ENCODE data around the gene DLGAP4. TPM values are rescaled to one million over a fixed set of nuclear protein-coding genes. Genes with fewer than 3 reads are reported as not detected.

Gene DLGAP4
- total and polyA plus RNA-seq, 2 of the 13 experiments (the other 11 are each of a cell fraction or from before 2014, with no cell fraction given): 15.2 to 26.7 TPM

DNA sequence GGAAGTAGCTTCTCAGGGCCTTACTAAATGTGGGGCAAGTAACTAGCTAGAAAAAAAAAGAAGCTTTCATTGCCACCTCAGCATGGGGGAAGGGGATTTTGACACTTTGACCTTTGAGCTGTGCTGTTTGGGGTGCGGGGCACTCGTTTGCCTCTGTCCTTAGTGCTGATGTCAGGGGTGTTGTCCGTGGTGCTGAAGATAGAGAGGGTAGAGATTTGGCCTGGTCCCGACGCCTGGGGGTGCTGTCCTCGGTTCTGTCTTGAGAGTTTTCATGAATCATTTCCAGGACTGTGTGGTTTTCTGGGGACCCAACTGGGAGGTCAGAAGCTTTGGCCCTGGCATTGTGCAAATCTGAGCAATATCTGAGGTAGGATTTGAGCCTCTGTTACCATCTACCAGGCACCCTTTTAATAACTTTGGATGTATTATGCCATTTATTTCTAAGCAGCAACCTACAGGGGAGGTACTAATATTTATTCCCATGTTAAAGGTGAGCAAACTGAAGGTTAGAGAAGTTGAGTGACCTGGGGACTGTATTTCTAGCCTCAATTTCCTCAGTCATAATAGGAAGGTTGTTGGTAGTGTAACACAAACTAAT lies 78.0 kb downstream of the DLGAP4 start (continued):
- TF ChIP-seq, protein P1, sequence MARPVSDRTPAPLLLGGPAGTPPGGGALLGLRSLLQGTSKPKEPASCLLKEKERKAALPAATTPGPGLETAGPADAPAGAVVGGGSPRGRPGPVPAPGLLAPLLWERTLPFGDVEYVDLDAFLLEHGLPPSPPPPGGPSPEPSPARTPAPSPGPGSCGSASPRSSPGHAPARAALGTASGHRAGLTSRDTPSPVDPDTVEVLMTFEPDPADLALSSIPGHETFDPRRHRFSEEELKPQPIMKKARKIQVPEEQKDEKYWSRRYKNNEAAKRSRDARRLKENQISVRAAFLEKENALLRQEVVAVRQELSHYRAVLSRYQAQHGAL (CRISPR knock-in tag; IDR thresholded peaks at IDR 0.05; ENCODE audit: not compliant biosample characterization): peak; percentile 100
- peak; percentile 100 for TF ChIP-seq ZNF234 (CRISPR knock-in tag; conservative IDR thresholded peaks at IDR 0.05)
- TF ChIP-seq, protein P2, sequence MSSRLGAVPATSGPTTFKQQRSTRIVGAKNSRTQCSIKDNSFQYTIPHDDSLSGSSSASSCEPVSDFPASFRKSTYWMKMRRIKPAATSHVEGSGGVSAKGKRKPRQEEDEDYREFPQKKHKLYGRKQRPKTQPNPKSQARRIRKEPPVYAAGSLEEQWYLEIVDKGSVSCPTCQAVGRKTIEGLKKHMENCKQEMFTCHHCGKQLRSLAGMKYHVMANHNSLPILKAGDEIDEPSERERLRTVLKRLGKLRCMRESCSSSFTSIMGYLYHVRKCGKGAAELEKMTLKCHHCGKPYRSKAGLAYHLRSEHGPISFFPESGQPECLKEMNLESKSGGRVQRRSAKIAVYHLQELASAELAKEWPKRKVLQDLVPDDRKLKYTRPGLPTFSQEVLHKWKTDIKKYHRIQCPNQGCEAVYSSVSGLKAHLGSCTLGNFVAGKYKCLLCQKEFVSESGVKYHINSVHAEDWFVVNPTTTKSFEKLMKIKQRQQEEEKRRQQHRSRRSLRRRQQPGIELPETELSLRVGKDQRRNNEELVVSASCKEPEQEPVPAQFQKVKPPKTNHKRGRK (CRISPR knock-in tag; IDR thresholded peaks at IDR 0.05): 0 out of 2 replicates have a peak, but pooled peaks have one; percentile 63
- TF ChIP-seq ISX (CRISPR knock-in tag; conservative IDR thresholded peaks at IDR 0.05): peak; percentile 100
- TF ChIP-seq TBX3 (IDR thresholded peaks at IDR 0.05; ENCODE audit: borderline replicate concordance): no peak
- TF ChIP-seq CREB1 (IDR thresholded peaks at IDR 0.05): no peak
- peak; percentile 52; the same call in 1 of the 2 replicates for TF ChIP-seq CREB1 (CRISPR knock-in tag; IDR thresholded peaks at IDR 0.05)
- TF ChIP-seq ZSCAN25 (CRISPR knock-in tag; IDR thresholded peaks at IDR 0.05): peak; percentile 98
- TF ChIP-seq ZFY (CRISPR knock-in tag; IDR thresholded peaks at IDR 0.05): peak; percentile 91
- TF ChIP-seq ZNF768 (CRISPR knock-in tag; IDR thresholded peaks at IDR 0.05): peak; percentile 89
- peak; percentile 73 for TF ChIP-seq SP2 (CRISPR knock-in tag; IDR thresholded peaks at IDR 0.05)
- TF ChIP-seq RBM22 (optimal IDR thresholded peaks at IDR 0.05; ENCODE audit: low read length): peak; percentile 28
- TF ChIP-seq ZNF780A (CRISPR knock-in tag; IDR thresholded peaks at IDR 0.05): peak; percentile 100
- TF ChIP-seq ZNF12 (CRISPR knock-in tag; IDR thresholded peaks at IDR 0.05): peak; percentile 99
- peak; percentile 99; the same call in 1 of the 2 replicates for TF ChIP-seq ZNF180 (CRISPR knock-in tag; IDR thresholded peaks at IDR 0.05; ENCODE audit: borderline replicate concordance, low read depth)
- peak; percentile 99 for TF ChIP-seq NCOA5 (CRISPR knock-in tag; IDR thresholded peaks at IDR 0.05)
- TF ChIP-seq, protein P3, sequence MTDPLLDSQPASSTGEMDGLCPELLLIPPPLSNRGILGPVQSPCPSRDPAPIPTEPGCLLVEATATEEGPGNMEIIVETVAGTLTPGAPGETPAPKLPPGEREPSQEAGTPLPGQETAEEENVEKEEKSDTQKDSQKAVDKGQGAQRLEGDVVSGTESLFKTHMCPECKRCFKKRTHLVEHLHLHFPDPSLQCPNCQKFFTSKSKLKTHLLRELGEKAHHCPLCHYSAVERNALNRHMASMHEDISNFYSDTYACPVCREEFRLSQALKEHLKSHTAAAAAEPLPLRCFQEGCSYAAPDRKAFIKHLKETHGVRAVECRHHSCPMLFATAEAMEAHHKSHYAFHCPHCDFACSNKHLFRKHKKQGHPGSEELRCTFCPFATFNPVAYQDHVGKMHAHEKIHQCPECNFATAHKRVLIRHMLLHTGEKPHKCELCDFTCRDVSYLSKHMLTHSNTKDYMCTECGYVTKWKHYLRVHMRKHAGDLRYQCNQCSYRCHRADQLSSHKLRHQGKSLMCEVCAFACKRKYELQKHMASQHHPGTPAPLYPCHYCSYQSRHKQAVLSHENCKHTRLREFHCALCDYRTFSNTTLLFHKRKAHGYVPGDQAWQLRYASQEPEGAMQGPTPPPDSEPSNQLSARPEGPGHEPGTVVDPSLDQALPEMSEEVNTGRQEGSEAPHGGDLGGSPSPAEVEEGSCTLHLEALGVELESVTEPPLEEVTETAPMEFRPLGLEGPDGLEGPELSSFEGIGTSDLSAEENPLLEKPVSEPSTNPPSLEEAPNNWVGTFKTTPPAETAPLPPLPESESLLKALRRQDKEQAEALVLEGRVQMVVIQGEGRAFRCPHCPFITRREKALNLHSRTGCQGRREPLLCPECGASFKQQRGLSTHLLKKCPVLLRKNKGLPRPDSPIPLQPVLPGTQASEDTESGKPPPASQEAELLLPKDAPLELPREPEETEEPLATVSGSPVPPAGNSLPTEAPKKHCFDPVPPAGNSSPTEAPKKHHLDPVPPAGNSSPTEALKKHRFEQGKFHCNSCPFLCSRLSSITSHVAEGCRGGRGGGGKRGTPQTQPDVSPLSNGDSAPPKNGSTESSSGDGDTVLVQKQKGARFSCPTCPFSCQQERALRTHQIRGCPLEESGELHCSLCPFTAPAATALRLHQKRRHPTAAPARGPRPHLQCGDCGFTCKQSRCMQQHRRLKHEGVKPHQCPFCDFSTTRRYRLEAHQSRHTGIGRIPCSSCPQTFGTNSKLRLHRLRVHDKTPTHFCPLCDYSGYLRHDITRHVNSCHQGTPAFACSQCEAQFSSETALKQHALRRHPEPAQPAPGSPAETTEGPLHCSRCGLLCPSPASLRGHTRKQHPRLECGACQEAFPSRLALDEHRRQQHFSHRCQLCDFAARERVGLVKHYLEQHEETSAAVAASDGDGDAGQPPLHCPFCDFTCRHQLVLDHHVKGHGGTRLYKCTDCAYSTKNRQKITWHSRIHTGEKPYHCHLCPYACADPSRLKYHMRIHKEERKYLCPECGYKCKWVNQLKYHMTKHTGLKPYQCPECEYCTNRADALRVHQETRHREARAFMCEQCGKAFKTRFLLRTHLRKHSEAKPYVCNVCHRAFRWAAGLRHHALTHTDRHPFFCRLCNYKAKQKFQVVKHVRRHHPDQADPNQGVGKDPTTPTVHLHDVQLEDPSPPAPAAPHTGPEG (CRISPR knock-in tag; IDR thresholded peaks at IDR 0.05): peak; percentile 99
- TF ChIP-seq REXO4 (CRISPR knock-in tag; IDR thresholded peaks at IDR 0.05; ENCODE audit: borderline replicate concordance): peak; percentile 99
- TF ChIP-seq ZNF790 (CRISPR knock-in tag; IDR thresholded peaks at IDR 0.05; ENCODE audit: borderline replicate concordance): peak; percentile 100
- TF ChIP-seq, protein P4, sequence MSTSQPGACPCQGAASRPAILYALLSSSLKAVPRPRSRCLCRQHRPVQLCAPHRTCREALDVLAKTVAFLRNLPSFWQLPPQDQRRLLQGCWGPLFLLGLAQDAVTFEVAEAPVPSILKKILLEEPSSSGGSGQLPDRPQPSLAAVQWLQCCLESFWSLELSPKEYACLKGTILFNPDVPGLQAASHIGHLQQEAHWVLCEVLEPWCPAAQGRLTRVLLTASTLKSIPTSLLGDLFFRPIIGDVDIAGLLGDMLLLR (CRISPR knock-in tag; IDR thresholded peaks at IDR 0.05): peak; percentile 100
- peak; percentile 100 for TF ChIP-seq ZNF788 (CRISPR knock-in tag; IDR thresholded peaks at IDR 0.05; ENCODE audit: borderline replicate concordance)
- TF ChIP-seq PAF1 (CRISPR knock-in tag; IDR thresholded peaks at IDR 0.05): peak; percentile 98
- TF ChIP-seq MXI1 (IDR thresholded peaks at IDR 0.05; ENCODE audit: borderline replicate concordance, low read depth, low read length): peak; percentile 69; the same call in 1 of the 3 replicates

Measured in HepG2 (cell line).